K562 (cell line): ENCODE measurements around the gene SULT1A3. TPM values are rescaled to one million over a fixed set of nuclear protein-coding genes. Genes with fewer than 3 reads are reported as not detected.

Experiments used
- NCOA4 ChIP-seq: fragments of 450-650 bp; IDR thresholded peaks from 2 replicates; pipeline ENCODE4 v1.6.1; 2018; ENCODE audit warnings: mild to moderate bottlenecking; ENCODE audit not compliant: partially characterized antibody
- RBM15 ChIP-seq: fragments of 200-400 bp; formaldehyde crosslinking; IDR thresholded peaks from 2 replicates; pipeline ENCODE4 v1.6.1; 2018; ENCODE audit warnings: mild to moderate bottlenecking, low read length, moderate library complexity; ENCODE audit not compliant: insufficient read depth
- RERE ChIP-seq: sonication (generic); formaldehyde crosslinking; IDR thresholded peaks from 2 replicates; pipeline ENCODE4 v1.8.0; 2023; ENCODE audit warnings: missing genetic modification reagents, mild to moderate bottlenecking, borderline replicate concordance
- ZFP36 ChIP-seq: fragments of 150-350 bp; IDR thresholded peaks from 2 replicates; pipeline ENCODE4 v1.6.1; 2018; ENCODE audit warnings: low read length, low read depth; ENCODE audit not compliant: partially characterized antibody
- ZKSCAN8 ChIP-seq: fragments of 200-800 bp; sonication (Bioruptor generic); IDR thresholded peaks from 2 replicates; pipeline ENCODE4 v1.6.1; 2016; ENCODE audit warnings: missing genetic modification characterization, missing compliant biosample characterization
- ZNF146 ChIP-seq: IDR thresholded peaks from one replicate; pipeline ENCODE4 v1.6.1; 2018; ENCODE audit warnings: missing compliant biosample characterization; ENCODE audit not compliant: unreplicated experiment
- polyA plus RNA-seq, 8 experiments: library from polyadenylated mRNA; depleted of rRNA in 4 of 8; stranded (reverse) in 5 of 8; unstranded in 3 of 8; fragments of >200 nt; fragmentation: Nextera tagmentation in 2 of 8; fragmentation: Illumina TruSeq in 1 of 8; extraction: Ambion mirVana in 2 of 8; extraction: Trizol in 1 of 8; gene quantifications; 2 replicates each; pipeline versions ENCODE4 v1.2.1 to v1.2.3, GENCODE V29; 2011 to 2014; ENCODE audit warnings: inconsistent platforms in 1 of 8, missing spikeins in 1 of 8
- total RNA-seq, 7 experiments: library from RNA; depleted of rRNA in 6 of 7; stranded (reverse); fragments of >200 nt in 6 of 7; fragmentation: Illumina TruSeq in 2 of 7; extraction: Trizol in 2 of 7; gene quantifications; 2 replicates each; pipeline versions ENCODE4 v1.2.1 to v1.2.3, GENCODE V29; 2011 to 2021; ENCODE audit warnings: low replicate concordance in 1 of 7
- TF ChIP-seq, protein P1 (sequence below), 2 experiments: fragments of 200-800 bp in 1 of 2; sonication (Bioruptor generic) in 1 of 2; sonication (generic) in 1 of 2; formaldehyde crosslinking in 1 of 2; IDR thresholded peaks in 1 of 2; conservative IDR thresholded peaks in 1 of 2; 2 replicates each; pipeline versions ENCODE4 v1.5.0 to v1.6.1; 2016 to 2020; ENCODE audit warnings: missing compliant biosample characterization in 1 of 2, missing genetic modification characterization in 1 of 2, missing genetic modification reagents in 1 of 2
- TF ChIP-seq, protein P2 (sequence below): fragments of 450-650 bp; IDR thresholded peaks from 2 replicates; pipeline ENCODE4 v1.6.1; 2016
- TF ChIP-seq, protein P3 (sequence below): fragments of 200-400 bp; formaldehyde crosslinking; IDR thresholded peaks from 2 replicates; pipeline ENCODE4 v1.6.1; 2017; ENCODE audit warnings: mild to moderate bottlenecking, low read depth, low read length, moderate library complexity

SULT1A3 gene
- total and polyA plus RNA-seq, 9 of the 15 experiments (the other 6 are each of a cell fraction or from before 2014, with no cell fraction given), result 2.4 to 18.0 (median 7.3) TPM

- TF ChIP-seq RERE (CRISPR knock-in tag) (no peak), RBM15 (no peak), ZFP36 (no peak), NCOA4 (no peak), ZKSCAN8 (CRISPR knock-in tag) (no peak), ZNF146 (no peak)
- TF ChIP-seq, protein P1, sequence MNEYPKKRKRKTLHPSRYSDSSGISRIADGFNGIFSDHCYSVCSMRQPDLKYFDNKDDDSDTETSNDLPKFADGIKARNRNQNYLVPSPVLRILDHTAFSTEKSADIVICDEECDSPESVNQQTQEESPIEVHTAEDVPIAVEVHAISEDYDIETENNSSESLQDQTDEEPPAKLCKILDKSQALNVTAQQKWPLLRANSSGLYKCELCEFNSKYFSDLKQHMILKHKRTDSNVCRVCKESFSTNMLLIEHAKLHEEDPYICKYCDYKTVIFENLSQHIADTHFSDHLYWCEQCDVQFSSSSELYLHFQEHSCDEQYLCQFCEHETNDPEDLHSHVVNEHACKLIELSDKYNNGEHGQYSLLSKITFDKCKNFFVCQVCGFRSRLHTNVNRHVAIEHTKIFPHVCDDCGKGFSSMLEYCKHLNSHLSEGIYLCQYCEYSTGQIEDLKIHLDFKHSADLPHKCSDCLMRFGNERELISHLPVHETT (CRISPR knock-in tag; conservative IDR thresholded peaks at IDR 0.05 in 1 of 2, IDR thresholded peaks at IDR 0.05 in 1 of 2), result no peak
- TF ChIP-seq, protein P2, sequence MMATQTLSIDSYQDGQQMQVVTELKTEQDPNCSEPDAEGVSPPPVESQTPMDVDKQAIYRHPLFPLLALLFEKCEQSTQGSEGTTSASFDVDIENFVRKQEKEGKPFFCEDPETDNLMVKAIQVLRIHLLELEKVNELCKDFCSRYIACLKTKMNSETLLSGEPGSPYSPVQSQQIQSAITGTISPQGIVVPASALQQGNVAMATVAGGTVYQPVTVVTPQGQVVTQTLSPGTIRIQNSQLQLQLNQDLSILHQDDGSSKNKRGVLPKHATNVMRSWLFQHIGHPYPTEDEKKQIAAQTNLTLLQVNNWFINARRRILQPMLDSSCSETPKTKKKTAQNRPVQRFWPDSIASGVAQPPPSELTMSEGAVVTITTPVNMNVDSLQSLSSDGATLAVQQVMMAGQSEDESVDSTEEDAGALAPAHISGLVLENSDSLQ, result no peak
- TF ChIP-seq, protein P3, sequence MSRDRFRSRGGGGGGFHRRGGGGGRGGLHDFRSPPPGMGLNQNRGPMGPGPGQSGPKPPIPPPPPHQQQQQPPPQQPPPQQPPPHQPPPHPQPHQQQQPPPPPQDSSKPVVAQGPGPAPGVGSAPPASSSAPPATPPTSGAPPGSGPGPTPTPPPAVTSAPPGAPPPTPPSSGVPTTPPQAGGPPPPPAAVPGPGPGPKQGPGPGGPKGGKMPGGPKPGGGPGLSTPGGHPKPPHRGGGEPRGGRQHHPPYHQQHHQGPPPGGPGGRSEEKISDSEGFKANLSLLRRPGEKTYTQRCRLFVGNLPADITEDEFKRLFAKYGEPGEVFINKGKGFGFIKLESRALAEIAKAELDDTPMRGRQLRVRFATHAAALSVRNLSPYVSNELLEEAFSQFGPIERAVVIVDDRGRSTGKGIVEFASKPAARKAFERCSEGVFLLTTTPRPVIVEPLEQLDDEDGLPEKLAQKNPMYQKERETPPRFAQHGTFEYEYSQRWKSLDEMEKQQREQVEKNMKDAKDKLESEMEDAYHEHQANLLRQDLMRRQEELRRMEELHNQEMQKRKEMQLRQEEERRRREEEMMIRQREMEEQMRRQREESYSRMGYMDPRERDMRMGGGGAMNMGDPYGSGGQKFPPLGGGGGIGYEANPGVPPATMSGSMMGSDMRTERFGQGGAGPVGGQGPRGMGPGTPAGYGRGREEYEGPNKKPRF, result no peak
These were observed 43.9 kb upstream of the SULT1A3 start (continued) for GRCh38 chr16:30155188-30155587.
